HG03045 (cell line): ENCODE data around the gene COX20.

Experiments
- ATAC-seq: cut with Tn5 transposase; IDR thresholded peaks from one replicate; pipeline ENCODE4 v1.9.1; 2021; ENCODE audit warnings: mild to moderate bottlenecking, moderate library complexity; ENCODE audit not compliant: unreplicated experiment

COX20 gene

GRCh38 chr1:244869950-244870349 lies 34.5 kb downstream of the COX20 start:
- no peak for ATAC-seq

GRCh38 chr1:244874974-244875579 lies 39.6 kb downstream of the COX20 start:
- no peak for ATAC-seq

- no peak for ATAC-seq
These were observed 40.9 kb downstream of the COX20 start for GRCh38 chr1:244876228-244876910.

GRCh38 chr1:244878681-244879080 lies 43.2 kb downstream of the COX20 start:
- no peak for ATAC-seq

- ATAC-seq: no peak
These were observed 46.3 kb downstream of the COX20 start for GRCh38 chr1:244881552-244882280.

- no peak for ATAC-seq
These were observed 51.8 kb downstream of the COX20 start for GRCh38 chr1:244887281-244887680.

- ATAC-seq: no peak
These were observed 58.4 kb downstream of the COX20 start for GRCh38 chr1:244893836-244894235.
